ENCODE data around the gene POMT1.

Gene POMT1

GRCh38 chr9:131554843-131555351, 52.2 kb downstream of the POMT1 start:
- no peak for TF ChIP-seq CREB1 (IDR thresholded peaks at IDR 0.05; ENCODE audit: low read depth)
- TF ChIP-seq RAD21 (IDR thresholded peaks at IDR 0.05; ENCODE audit: low read depth), result no peak
- TF ChIP-seq NFIC (IDR thresholded peaks at IDR 0.05), result no peak
- TF ChIP-seq EP300 (IDR thresholded peaks at IDR 0.05; ENCODE audit: borderline replicate concordance), result no peak
- TF ChIP-seq YY1 (IDR thresholded peaks at IDR 0.05; ENCODE audit: low read depth), result no peak
- TF ChIP-seq MAX (IDR thresholded peaks at IDR 0.05), result no peak
- TF ChIP-seq USF1 (IDR thresholded peaks at IDR 0.05), result no peak
- no peak for TF ChIP-seq EGR1 (IDR thresholded peaks at IDR 0.05)
- no peak for TF ChIP-seq REST (IDR thresholded peaks at IDR 0.05; ENCODE audit: low read depth)
- TF ChIP-seq CEBPB (IDR thresholded peaks at IDR 0.05), result no peak
- TF ChIP-seq TCF12 (IDR thresholded peaks at IDR 0.05; ENCODE audit: low read depth), result no peak
- no peak for TF ChIP-seq FOXM1 (IDR thresholded peaks at IDR 0.05; ENCODE audit: borderline replicate concordance, low read depth)
- TF ChIP-seq TAF1 (IDR thresholded peaks at IDR 0.05; ENCODE audit: low read depth), result no peak
- TF ChIP-seq ZBTB7A (IDR thresholded peaks at IDR 0.05; ENCODE audit: low read depth), result no peak
- no peak for TF ChIP-seq TEAD4 (IDR thresholded peaks at IDR 0.05)

GRCh38 chr9:131555841-131556673, 53.3 kb downstream of the POMT1 start:
- no peak for TF ChIP-seq EP300 (IDR thresholded peaks at IDR 0.05; ENCODE audit: borderline replicate concordance)
- no peak for TF ChIP-seq USF1 (IDR thresholded peaks at IDR 0.05)
- no peak for TF ChIP-seq RAD21 (IDR thresholded peaks at IDR 0.05; ENCODE audit: low read depth)
- no peak for TF ChIP-seq MAX (IDR thresholded peaks at IDR 0.05)
- no peak for TF ChIP-seq TCF12 (IDR thresholded peaks at IDR 0.05; ENCODE audit: low read depth)
- no peak for TF ChIP-seq CEBPB (IDR thresholded peaks at IDR 0.05)
- no peak for TF ChIP-seq TAF1 (IDR thresholded peaks at IDR 0.05; ENCODE audit: low read depth)
- no peak for TF ChIP-seq REST (IDR thresholded peaks at IDR 0.05; ENCODE audit: low read depth)
- TF ChIP-seq CREB1 (IDR thresholded peaks at IDR 0.05; ENCODE audit: low read depth), result no peak
- TF ChIP-seq FOXM1 (IDR thresholded peaks at IDR 0.05; ENCODE audit: borderline replicate concordance, low read depth), result no peak
- no peak for TF ChIP-seq EGR1 (IDR thresholded peaks at IDR 0.05)
- no peak for TF ChIP-seq NFIC (IDR thresholded peaks at IDR 0.05)
- TF ChIP-seq YY1 (IDR thresholded peaks at IDR 0.05; ENCODE audit: low read depth), result no peak
- TF ChIP-seq ZBTB7A (IDR thresholded peaks at IDR 0.05; ENCODE audit: low read depth), result no peak
- no peak for TF ChIP-seq TEAD4 (IDR thresholded peaks at IDR 0.05)

- no peak for TF ChIP-seq TEAD4 (IDR thresholded peaks at IDR 0.05)
- no peak for TF ChIP-seq TCF12 (IDR thresholded peaks at IDR 0.05; ENCODE audit: low read depth)
- no peak for TF ChIP-seq FOXM1 (IDR thresholded peaks at IDR 0.05; ENCODE audit: borderline replicate concordance, low read depth)
- TF ChIP-seq NFIC (IDR thresholded peaks at IDR 0.05), result no peak
- no peak for TF ChIP-seq YY1 (IDR thresholded peaks at IDR 0.05; ENCODE audit: low read depth)
- no peak for TF ChIP-seq EP300 (IDR thresholded peaks at IDR 0.05; ENCODE audit: borderline replicate concordance)
- TF ChIP-seq USF1 (IDR thresholded peaks at IDR 0.05), result no peak
- TF ChIP-seq EGR1 (IDR thresholded peaks at IDR 0.05), result no peak
Measured at GRCh38 chr9:131557855-131558548, 55.3 kb downstream of the POMT1 start.

- TF ChIP-seq REST (IDR thresholded peaks at IDR 0.05; ENCODE audit: low read depth) (no peak), TEAD4 (IDR thresholded peaks at IDR 0.05) (no peak)
Measured at GRCh38 chr9:131559421-131560000, 56.8 kb downstream of the POMT1 start.

Data from Ishikawa (cell line).